Ovary (tissue), 3 donors: ENCODE data around the gene ABCA1.

Experiments used
- CTCF ChIP-seq, 3 donors: fragments of 450-650 bp in 2 of 3; fragments of 200-600 bp in 1 of 3; IDR thresholded peaks; one replicate each; pipeline versions ENCODE4 v1.5.1 to v1.8.0; 2016 to 2022; ENCODE audit warnings: antibody characterized with exemption in 3 of 3, mild to moderate bottlenecking in 1 of 3
- EP300 ChIP-seq: sonication (generic); formaldehyde crosslinking; IDR thresholded peaks from one replicate; pipeline ENCODE4 v1.6.1; 2017; ENCODE audit warnings: antibody characterized with exemption
- donor health status: DM: no; HTN: no; CAD: no.

- TF ChIP-seq CTCF (IDR thresholded peaks at IDR 0.05), result no peak
- TF ChIP-seq EP300, result no peak
These were observed 4.2 kb downstream of the ABCA1 start for GRCh38 chr9:104923740-104924139.
